ENCODE data around the gene SULT1C2. TPM values are rescaled to one million over a fixed set of nuclear protein-coding genes. Genes with fewer than 3 reads are reported as not detected.

The SULT1C2 gene
- total and polyA plus RNA-seq, 9 of the 15 experiments (the other 6 are each of a cell fraction or from before 2014, with no cell fraction given), result 0.22 TPM; not detected in 8

GRCh38 chr2:108270768-108271506 lies 17.8 kb upstream of the SULT1C2 start:
- peak; percentile 32 for ATAC-seq
- POLR2A ChIA-PET, result interaction anchor here (0.6 kb wide), 1 partner anchor 114 kb away, joined by 3 read pairs; no protein-coding TSS in a partner anchor
- intact Hi-C loops (cut with micrococcal nuclease) (no loop called here), in situ Hi-C loops (cut with MboI) (no loop called here)
- no peak overlapping the region for H3K4me3 ChIP-seq
- peaks cover 0 to 8% of the 10 kb centered on the region in 2 experiments; a peak in 2 of 5 replicates for H3K27me3 ChIP-seq (ENCODE audit: control insufficient read depth in 2 of 2, insufficient read depth in 2 of 2, low read length in 2 of 2)
- no peak for DNase-seq (ENCODE audit: extremely low read depth in 1 of 4, low spot score in 3 of 4)
- CTCF ChIA-PET (ENCODE audit: low intra/inter-chr PET ratio), result no interaction called here
- H3K9me3 ChIP-seq (replicated peaks; ENCODE audit: control insufficient read depth, insufficient read depth, low read depth, low read length), result no peaks in the 10 kb centered on the region
- H3K27ac ChIP-seq (ENCODE audit: extremely low read depth, low read depth, low read length), result no peak overlapping the region
- no peak overlapping the region; the same call in 1 of the 2 replicates for H3K4me2 ChIP-seq (ENCODE audit: insufficient read depth, low read length)
- no peaks in the 10 kb centered on the region; the same call in 1 of the 2 replicates for H4K20me1 ChIP-seq (replicated peaks; ENCODE audit: control insufficient read depth, insufficient read depth, low read length)
- H3K79me2 ChIP-seq (ENCODE audit: control insufficient read depth, insufficient read depth, low read length), result no peaks in the 10 kb centered on the region
- no peaks in the 10 kb centered on the region for H3K36me3 ChIP-seq (ENCODE audit: control insufficient read depth, insufficient read depth, low read length)
- H3K9ac ChIP-seq (ENCODE audit: insufficient read depth in 1 of 2, low read depth in 2 of 2, low read length in 2 of 2), result no peak overlapping the region
- 6% methylated on average over 5 of the region's 5 CpGs for WGBS (ENCODE audit: insufficient coverage, low coverage, missing lambda C conversion rate)
- TF ChIP-seq MEF2D (tag; conservative IDR thresholded peaks at IDR 0.05; ENCODE audit: low read depth) (no peak), ZNF253 (CRISPR knock-in tag; conservative IDR thresholded peaks at IDR 0.05) (no peak), RBM22 (IDR thresholded peaks at IDR 0.05; ENCODE audit: low read depth, low read length, poor library complexity, severe bottlenecking) (no peak), ATF1 (CRISPR knock-in tag; IDR thresholded peaks at IDR 0.05) (no peak), ATF1 (tag; IDR thresholded peaks at IDR 0.05) (no peak), ZNF740 (CRISPR knock-in tag; IDR thresholded peaks at IDR 0.05) (no peak), ZNF740 (tag; IDR thresholded peaks at IDR 0.05) (no peak), TFAP4 (CRISPR knock-in tag; IDR thresholded peaks at IDR 0.05; ENCODE audit: borderline replicate concordance) (no peak), ADNP (tag; IDR thresholded peaks at IDR 0.05) (no peak), DIDO1 (tag; IDR thresholded peaks at IDR 0.05; ENCODE audit: low read depth) (no peak), GABPB2 (CRISPR knock-in tag; conservative IDR thresholded peaks at IDR 0.05) (no peak), JUNB (CRISPR knock-in tag; conservative IDR thresholded peaks at IDR 0.05) (no peak), ZKSCAN1 (IDR thresholded peaks at IDR 0.05; ENCODE audit: low read depth, low read length) (no peak), ZNF3 (CRISPR knock-in tag; IDR thresholded peaks at IDR 0.05) (no peak)
- TF ChIP-seq, protein P1, sequence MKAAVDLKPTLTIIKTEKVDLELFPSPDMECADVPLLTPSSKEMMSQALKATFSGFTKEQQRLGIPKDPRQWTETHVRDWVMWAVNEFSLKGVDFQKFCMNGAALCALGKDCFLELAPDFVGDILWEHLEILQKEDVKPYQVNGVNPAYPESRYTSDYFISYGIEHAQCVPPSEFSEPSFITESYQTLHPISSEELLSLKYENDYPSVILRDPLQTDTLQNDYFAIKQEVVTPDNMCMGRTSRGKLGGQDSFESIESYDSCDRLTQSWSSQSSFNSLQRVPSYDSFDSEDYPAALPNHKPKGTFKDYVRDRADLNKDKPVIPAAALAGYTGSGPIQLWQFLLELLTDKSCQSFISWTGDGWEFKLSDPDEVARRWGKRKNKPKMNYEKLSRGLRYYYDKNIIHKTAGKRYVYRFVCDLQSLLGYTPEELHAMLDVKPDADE (conservative IDR thresholded peaks at IDR 0.05; ENCODE audit: control insufficient read depth, low read depth, low read length), result no peak
- TF ChIP-seq, protein P2, sequence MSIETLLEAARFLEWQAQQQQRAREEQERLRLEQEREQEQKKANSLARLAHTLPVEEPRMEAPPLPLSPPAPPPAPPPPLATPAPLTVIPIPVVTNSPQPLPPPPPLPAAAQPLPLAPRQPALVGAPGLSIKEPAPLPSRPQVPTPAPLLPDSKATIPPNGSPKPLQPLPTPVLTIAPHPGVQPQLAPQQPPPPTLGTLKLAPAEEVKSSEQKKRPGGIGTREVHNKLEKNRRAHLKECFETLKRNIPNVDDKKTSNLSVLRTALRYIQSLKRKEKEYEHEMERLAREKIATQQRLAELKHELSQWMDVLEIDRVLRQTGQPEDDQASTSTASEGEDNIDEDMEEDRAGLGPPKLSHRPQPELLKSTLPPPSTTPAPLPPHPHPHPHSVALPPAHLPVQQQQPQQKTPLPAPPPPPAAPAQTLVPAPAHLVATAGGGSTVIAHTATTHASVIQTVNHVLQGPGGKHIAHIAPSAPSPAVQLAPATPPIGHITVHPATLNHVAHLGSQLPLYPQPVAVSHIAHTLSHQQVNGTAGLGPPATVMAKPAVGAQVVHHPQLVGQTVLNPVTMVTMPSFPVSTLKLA (conservative IDR thresholded peaks at IDR 0.05), result no peak
- TF ChIP-seq, protein P3, sequence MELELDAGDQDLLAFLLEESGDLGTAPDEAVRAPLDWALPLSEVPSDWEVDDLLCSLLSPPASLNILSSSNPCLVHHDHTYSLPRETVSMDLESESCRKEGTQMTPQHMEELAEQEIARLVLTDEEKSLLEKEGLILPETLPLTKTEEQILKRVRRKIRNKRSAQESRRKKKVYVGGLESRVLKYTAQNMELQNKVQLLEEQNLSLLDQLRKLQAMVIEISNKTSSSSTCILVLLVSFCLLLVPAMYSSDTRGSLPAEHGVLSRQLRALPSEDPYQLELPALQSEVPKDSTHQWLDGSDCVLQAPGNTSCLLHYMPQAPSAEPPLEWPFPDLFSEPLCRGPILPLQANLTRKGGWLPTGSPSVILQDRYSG (tag; conservative IDR thresholded peaks at IDR 0.05; ENCODE audit: low read depth), result no peak
- no peak for FAIRE-seq
- H3K9me1 ChIP-seq (ENCODE audit: control insufficient read depth, insufficient read depth, low read length), result no peaks in the 10 kb centered on the region
- peak overlapping the region; percentile 95; the same call in 1 of the 2 replicates for H2AFZ ChIP-seq (ENCODE audit: low read depth, low read length)
- BruUV-seq (replicated peaks), result no TSS peak
- H3K4me1 ChIP-seq (replicated peaks in 1 of 2; ENCODE audit: control insufficient read depth in 2 of 2, insufficient read depth in 2 of 2, low read length in 2 of 2), result no peaks in the 10 kb centered on the region
